Epithelial cell of prostate (primary cell): ENCODE results near the gene PFKP.
"Not testable (repeated sequence)": the region's sequence is repeated elsewhere in the genome, so short reads cannot be mapped to it uniquely, and the experiment has no call there.

Source experiments
- DNase-seq: peaks from one replicate; pipeline ENCODE4 v3.0.0-alpha.2; 2011; ENCODE audit warnings: low read depth, low spot score
- H3K27ac ChIP-seq: fragments of 450-650 bp; 2 replicates; pipeline ENCODE4 v1.5.1; 2017; ENCODE audit warnings: mild to moderate bottlenecking

Gene PFKP

GRCh38 chr10:3094609-3095036 lies 27.3 kb downstream of the PFKP start:
- peak overlapping the region; percentile 99 for H3K27ac ChIP-seq
- DNase-seq: no peak

GRCh38 chr10:3095373-3096139 lies 28.2 kb downstream of the PFKP start:
- H3K27ac ChIP-seq: peak overlapping the region; percentile 99
- DNase-seq: peak; percentile 94

GRCh38 chr10:3096149-3096548 lies 28.8 kb downstream of the PFKP start:
- H3K27ac ChIP-seq: peak overlapping the region; percentile 99
- no peak for DNase-seq

- peak overlapping the region; percentile 99 for H3K27ac ChIP-seq
- no peak for DNase-seq
Observed at GRCh38 chr10:3097160-3097559, 29.8 kb downstream of the PFKP start.

GRCh38 chr10:3098689-3099088 lies 31.3 kb downstream of the PFKP start:
- peak overlapping the region; percentile 23 for H3K27ac ChIP-seq
- no peak for DNase-seq

GRCh38 chr10:3099291-3100092 lies 32.1 kb downstream of the PFKP start:
- H3K27ac ChIP-seq: peak overlapping the region; percentile 23
- DNase-seq: no peak

GRCh38 chr10:3100093-3100792 lies 32.9 kb downstream of the PFKP start:
- H3K27ac ChIP-seq: no peak overlapping the region
- no peak for DNase-seq

- H3K27ac ChIP-seq: no peak overlapping the region
Observed at GRCh38 chr10:3100856-3101640, 33.7 kb downstream of the PFKP start.

GRCh38 chr10:3102720-3103427 lies 35.5 kb downstream of the PFKP start:
- peak overlapping the region; percentile 46 for H3K27ac ChIP-seq

More at GRCh38 chr10:3100856-3101640, 33.7 kb downstream of the PFKP start:
- DNase-seq: no peak

GRCh38 chr10:3103646-3104045 lies 36.3 kb downstream of the PFKP start:
- peak overlapping the region; percentile 46 for H3K27ac ChIP-seq
- DNase-seq: no peak

More at GRCh38 chr10:3102720-3103427, 35.5 kb downstream of the PFKP start:
- no peak for DNase-seq

- no peak for DNase-seq
- H3K27ac ChIP-seq: no peak overlapping the region
Observed at GRCh38 chr10:3104251-3104918, 37.0 kb downstream of the PFKP start.

GRCh38 chr10:3105166-3105565 lies 37.8 kb downstream of the PFKP start:
- DNase-seq: no peak

GRCh38 chr10:3105905-3106304 lies 38.6 kb downstream of the PFKP start:
- no peak for DNase-seq
- H3K27ac ChIP-seq: peak overlapping the region; percentile 27

More at GRCh38 chr10:3105166-3105565, 37.8 kb downstream of the PFKP start:
- peak overlapping the region; percentile 27 for H3K27ac ChIP-seq

GRCh38 chr10:3106328-3106727 lies 39.0 kb downstream of the PFKP start:
- H3K27ac ChIP-seq: peak overlapping the region; percentile 27
- not testable (repeated sequence) for DNase-seq

- DNase-seq: no peak
- H3K27ac ChIP-seq: peak overlapping the region; percentile 99
Observed at GRCh38 chr10:3106928-3107425, 39.6 kb downstream of the PFKP start.

GRCh38 chr10:3107426-3107961 lies 40.1 kb downstream of the PFKP start:
- H3K27ac ChIP-seq: peak overlapping the region; percentile 99
- peak; percentile 95 for DNase-seq

- H3K27ac ChIP-seq: peak overlapping the region; percentile 99
Observed at GRCh38 chr10:3108033-3108432, 40.7 kb downstream of the PFKP start.

GRCh38 chr10:3108575-3109105 lies 41.3 kb downstream of the PFKP start:
- peak overlapping the region; percentile 99 for H3K27ac ChIP-seq
- no peak for DNase-seq

More at GRCh38 chr10:3108033-3108432, 40.7 kb downstream of the PFKP start:
- no peak for DNase-seq
